Glutamatergic neuron (in vitro differentiated cells): ENCODE data around the gene RUFY4. TPM values are rescaled to one million over a fixed set of nuclear protein-coding genes. Genes with fewer than 3 reads are reported as not detected.

Experiments used
- DNase-seq: peaks from one replicate; pipeline ENCODE4 v3.0.0; 2022
- H3K27ac Mint-ChIP-seq: one replicate; pipeline ENCODE4 v1.8.0; 2020; ENCODE audit warnings: mild to moderate bottlenecking, mixed read lengths, inconsistent platforms; ENCODE audit not compliant: unreplicated experiment
- H3K27me3 Mint-ChIP-seq: one replicate; pipeline ENCODE4 v1.8.0; 2020; ENCODE audit warnings: mild to moderate bottlenecking, moderate library complexity, mixed read lengths, inconsistent platforms; ENCODE audit not compliant: unreplicated experiment
- H3K36me3 Mint-ChIP-seq: one replicate; pipeline ENCODE4 v1.8.0; 2020; ENCODE audit warnings: mild to moderate bottlenecking, mixed read lengths, inconsistent platforms; ENCODE audit not compliant: unreplicated experiment
- H3K4me1 Mint-ChIP-seq: one replicate; pipeline ENCODE4 v1.8.0; 2020; ENCODE audit warnings: mild to moderate bottlenecking, low read depth, mixed read lengths, inconsistent platforms; ENCODE audit not compliant: unreplicated experiment
- H3K4me3 Mint-ChIP-seq: one replicate; pipeline ENCODE4 v1.8.0; 2020; ENCODE audit warnings: mild to moderate bottlenecking, mixed read lengths, inconsistent platforms; ENCODE audit not compliant: unreplicated experiment
- H3K9me3 Mint-ChIP-seq: one replicate; pipeline ENCODE4 v1.8.0; 2020; ENCODE audit warnings: mild to moderate bottlenecking, moderate library complexity, mixed read lengths, inconsistent platforms; ENCODE audit not compliant: unreplicated experiment
- CTCF ChIP-seq: fragments of 200-600 bp; sonication (generic); IDR thresholded peaks from one replicate; pipeline ENCODE4 v1.5.0; 2021; ENCODE audit not compliant: partially characterized antibody, unreplicated experiment
- total RNA-seq: library from RNA; stranded (reverse); fragmentation: NEBNext Ultra II Directional; extraction: Animal tissue kit (Norgen Biotek cat#: 25700); gene quantifications from one replicate; pipeline ENCODE4 v1.2.1, GENCODE V29; 2021; ENCODE audit not compliant: unreplicated experiment

The RUFY4 gene
- total RNA-seq, 1 donor from 2014 or later: not detected

GRCh38 chr2:218071218-218071937 lies 2.3 kb downstream of the RUFY4 start:
- H3K36me3 Mint-ChIP-seq: no peaks in the 10 kb centered on the region
- H3K4me1 Mint-ChIP-seq: peaks cover 12% of the 10 kb centered on the region
- peaks cover 16% of the 10 kb centered on the region for H3K27me3 Mint-ChIP-seq
- no peak for TF ChIP-seq CTCF
- DNase-seq: no peak
- H3K27ac Mint-ChIP-seq: no peak overlapping the region
- H3K4me3 Mint-ChIP-seq: no peak overlapping the region
- peaks cover 10% of the 10 kb centered on the region for H3K9me3 Mint-ChIP-seq

- Mint-ChIP-seq H3K4me1 (peaks cover 12% of the 10 kb centered on the region), H3K9me3 (peaks cover 13% of the 10 kb centered on the region), H3K27ac (no peak overlapping the region), H3K4me3 (no peak overlapping the region), H3K27me3 (peaks cover 16% of the 10 kb centered on the region), H3K36me3 (no peaks in the 10 kb centered on the region)
- no peak for TF ChIP-seq CTCF
- DNase-seq: no peak
Measured at GRCh38 chr2:218072002-218072401, 2.9 kb downstream of the RUFY4 start.

- H3K27me3 Mint-ChIP-seq: peaks cover 15% of the 10 kb centered on the region
- peaks cover 17% of the 10 kb centered on the region for H3K9me3 Mint-ChIP-seq
- TF ChIP-seq CTCF: no peak
- H3K36me3 Mint-ChIP-seq: no peaks in the 10 kb centered on the region
- no peak overlapping the region for H3K27ac Mint-ChIP-seq
- H3K4me1 Mint-ChIP-seq: peaks cover 12% of the 10 kb centered on the region
- H3K4me3 Mint-ChIP-seq: no peak overlapping the region
- no peak for DNase-seq
Measured at GRCh38 chr2:218072478-218073024, 3.5 kb downstream of the RUFY4 start.

- no peak for TF ChIP-seq CTCF
- Mint-ChIP-seq H3K27me3 (peaks cover 12% of the 10 kb centered on the region), H3K27ac (no peak overlapping the region), H3K4me1 (peaks cover 12% of the 10 kb centered on the region), H3K36me3 (no peaks in the 10 kb centered on the region), H3K4me3 (no peak overlapping the region), H3K9me3 (peaks cover 17% of the 10 kb centered on the region)
- no peak for DNase-seq
Measured at GRCh38 chr2:218073185-218073584, 4.1 kb downstream of the RUFY4 start.

GRCh38 chr2:218074031-218074430 lies 5.0 kb downstream of the RUFY4 start:
- Mint-ChIP-seq H3K36me3 (no peaks in the 10 kb centered on the region), H3K27me3 (peaks cover 15% of the 10 kb centered on the region), H3K9me3 (peaks cover 15% of the 10 kb centered on the region), H3K4me1 (peaks cover 11% of the 10 kb centered on the region), H3K4me3 (no peak overlapping the region), H3K27ac (no peak overlapping the region)
- TF ChIP-seq CTCF: no peak
- no peak for DNase-seq
